GM23338 (cell line): ENCODE measurements around the gene NEURL3.

Source experiments
- CREB1 ChIP-seq: fragments of 250-450 bp; sonication (Bioruptor Pico); IDR thresholded peaks from 2 replicates; pipeline ENCODE4 v1.5.0; 2020; ENCODE audit warnings: low read depth, mild to moderate bottlenecking, moderate library complexity
- CTCF ChIP-seq, 2 experiments: fragments of 200-600 bp in 1 of 2; sonication (generic) in 1 of 2; conservative IDR thresholded peaks; 2 replicates each; pipeline versions ENCODE4 v1.5.1 to v1.6.1; 2016 to 2017; ENCODE audit warnings: antibody characterized with exemption in 2 of 2, low read depth in 2 of 2, mild to moderate bottlenecking in 2 of 2, moderate library complexity in 1 of 2
- EZH2 ChIP-seq: fragments of 200-600 bp; sonication (generic); IDR thresholded peaks from one replicate; pipeline ENCODE4 v1.8.0; 2017; ENCODE audit warnings: antibody characterized with exemption, mild to moderate bottlenecking, low read depth; ENCODE audit not compliant: unreplicated experiment
- POLR2AphosphoS5 ChIP-seq: IDR thresholded peaks from 2 replicates; pipeline ENCODE4 v1.6.1; 2016; ENCODE audit warnings: antibody characterized with exemption, low read depth

- TF ChIP-seq CTCF (conservative IDR thresholded peaks at IDR 0.05; ENCODE audit: low read depth in 2 of 2), result no peak
- TF ChIP-seq EZH2, result no peak
- TF ChIP-seq POLR2AphosphoS5, result 0 out of 2 replicates have a peak, but pooled peaks have one; percentile 31
- peak; percentile 66; the same call in 1 of the 2 replicates for TF ChIP-seq CREB1 (CRISPR knock-in tag)
Measured at GRCh38 chr2:96531872-96532505, 26.8 kb upstream of the NEURL3 start.
